RPMI7951 (cell line): ENCODE measurements around the gene BCL11B. TPM values are rescaled to one million over a fixed set of nuclear protein-coding genes. Genes with fewer than 3 reads are reported as not detected.

Source experiments
- DNase-seq: peaks from one replicate; pipeline ENCODE4 v3.0.0-alpha.2; 2012; ENCODE audit warnings: low read depth
- total RNA-seq: library from RNA; depleted of rRNA; stranded (reverse); fragments of >200 nt; shearing (Covaris generic); gene quantifications from 2 replicates; pipeline ENCODE4 v1.2.3, GENCODE V29; 2014; rRNA removed

BCL11B gene
- 0.10 and 0.12 TPM in 2 replicates for total RNA-seq

- DNase-seq: peak; percentile 82
Measured at GRCh38 chr14:99271951-99272631, at the start of gene BCL11B. Gene BCL11B, minus strand, starts transcription at chr14:99272197. Its CDS starts 979 bp downstream, at chr14:99271218.

GRCh38 chr14:99321236-99321925, 49.4 kb upstream of the BCL11B start:
- no peak for DNase-seq

GRCh38 chr14:99320621-99321235, 48.7 kb upstream of the BCL11B start:
- no peak for DNase-seq

- peak; percentile 21 for DNase-seq
Measured at GRCh38 chr14:99320105-99320572, 48.1 kb upstream of the BCL11B start.

- DNase-seq: no peak
Measured at GRCh38 chr14:99318959-99319295, 46.9 kb upstream of the BCL11B start.

- DNase-seq: peak; percentile 13
Measured at GRCh38 chr14:99318091-99318958, 46.3 kb upstream of the BCL11B start.

- no peak for DNase-seq
Measured at GRCh38 chr14:99317231-99318090, 45.5 kb upstream of the BCL11B start.

GRCh38 chr14:99316281-99317163, 44.5 kb upstream of the BCL11B start:
- DNase-seq: no peak

GRCh38 chr14:99315197-99315596, 43.2 kb upstream of the BCL11B start:
- DNase-seq: no peak

- no peak for DNase-seq
Measured at GRCh38 chr14:99314623-99315022, 42.6 kb upstream of the BCL11B start.

- DNase-seq: no peak
Measured at GRCh38 chr14:99313234-99313633, 41.2 kb upstream of the BCL11B start.

GRCh38 chr14:99312106-99312505, 40.1 kb upstream of the BCL11B start:
- no peak for DNase-seq

GRCh38 chr14:99309220-99309766, 37.3 kb upstream of the BCL11B start:
- no peak for DNase-seq

- DNase-seq: no peak
Measured at GRCh38 chr14:99304208-99304607, 32.2 kb upstream of the BCL11B start.

- no peak for DNase-seq
Measured at GRCh38 chr14:99300190-99300589, 28.2 kb upstream of the BCL11B start.

GRCh38 chr14:99296517-99296916, 24.5 kb upstream of the BCL11B start:
- DNase-seq: no peak

- DNase-seq: no peak
Measured at GRCh38 chr14:99289394-99290189, 17.6 kb upstream of the BCL11B start.

- no peak for DNase-seq
Measured at GRCh38 chr14:99288948-99289347, 17.0 kb upstream of the BCL11B start.
